ENCODE results near the gene ABCA7.

DNA sequence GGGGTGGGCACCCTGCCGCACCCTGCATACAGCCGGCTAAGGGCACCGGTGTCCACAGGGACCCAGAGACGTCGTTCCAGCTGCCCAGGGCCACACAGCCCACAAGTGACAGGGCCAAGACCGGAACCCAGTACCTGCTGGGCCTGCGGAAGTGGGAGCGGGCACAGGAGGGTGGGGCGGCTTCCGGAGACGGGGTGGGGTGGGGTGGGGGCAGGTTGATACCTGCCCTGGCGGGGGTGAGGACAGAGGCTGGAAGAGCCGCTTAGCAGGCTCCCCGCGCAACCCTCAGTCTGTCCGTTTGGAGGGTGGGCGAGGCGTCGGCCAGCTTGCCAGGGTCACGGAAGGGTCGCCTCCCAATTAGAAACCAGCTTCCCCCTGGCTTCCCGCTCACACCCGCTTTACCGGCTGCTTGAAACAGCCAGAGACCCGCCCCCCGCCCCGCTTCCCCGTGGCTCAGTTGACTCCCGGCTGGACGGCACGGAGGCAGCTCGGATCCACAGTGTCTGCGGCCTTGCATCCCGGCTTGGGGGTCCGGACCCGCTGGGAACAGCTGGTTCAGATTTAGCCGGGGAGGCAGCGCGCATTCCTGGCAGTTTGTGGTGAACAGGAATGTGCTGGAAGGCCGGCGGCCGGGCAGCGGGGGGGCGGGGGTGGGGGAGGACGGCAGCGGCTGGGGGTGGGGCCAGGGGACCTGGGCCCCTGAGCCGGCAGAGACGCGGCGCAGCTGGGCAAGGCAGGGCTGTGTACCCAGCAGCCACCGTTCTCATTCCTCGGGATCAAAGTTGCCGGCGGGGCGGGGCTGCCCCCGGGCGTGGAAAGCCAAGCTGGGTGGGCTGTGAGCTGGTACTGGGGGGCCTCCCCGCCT lies 11.6 kb upstream of the ABCA7 start:
- TF ChIP-seq CTCF (IDR thresholded peaks at IDR 0.05) (no peak), POLR2A (IDR thresholded peaks at IDR 0.05) (no peak)
